Esophagus (tissue), 2 donors: ENCODE data around the gene IL2. TPM values are rescaled to one million over a fixed set of nuclear protein-coding genes. Genes with fewer than 3 reads are reported as not detected.

ENCODE experiments used
- H3K27ac ChIP-seq, 2 donors: one replicate each; pipeline ENCODE4 v1.5.1; 2013; ENCODE audit warnings: low read depth in 2 of 2, mild to moderate bottlenecking in 2 of 2, inconsistent platforms in 1 of 2, low read length in 1 of 2, moderate library complexity in 1 of 2
- H3K27me3 ChIP-seq, 2 donors: one replicate each; pipeline ENCODE4 v1.6.1; 2013; ENCODE audit warnings: low read length in 2 of 2, control low read depth in 1 of 2, mild to moderate bottlenecking in 1 of 2; ENCODE audit not compliant: insufficient read depth in 2 of 2, control insufficient read depth in 1 of 2
- H3K36me3 ChIP-seq, 2 donors: one replicate each; pipeline ENCODE4 v1.6.1; 2013; ENCODE audit warnings: low read length in 1 of 2; ENCODE audit not compliant: control insufficient read depth in 2 of 2, insufficient read depth in 2 of 2
- H3K4me1 ChIP-seq, 2 donors: one replicate each; pipeline ENCODE4 v1.6.1; 2013; ENCODE audit warnings: low read length in 1 of 2; ENCODE audit not compliant: control insufficient read depth in 2 of 2, insufficient read depth in 2 of 2
- H3K4me3 ChIP-seq, 2 donors: one replicate each; pipeline ENCODE4 v1.5.1; 2013; ENCODE audit warnings: low read length in 2 of 2, mild to moderate bottlenecking in 2 of 2, low read depth in 1 of 2, moderate library complexity in 1 of 2
- H3K9me3 ChIP-seq, 2 donors: one replicate each; pipeline ENCODE4 v1.6.1; 2013; ENCODE audit warnings: mild to moderate bottlenecking in 2 of 2, low read depth in 1 of 2, low read length in 1 of 2, moderate library complexity in 1 of 2; ENCODE audit not compliant: control insufficient read depth in 2 of 2, insufficient read depth in 1 of 2
- WGBS, 2 donors: extraction: QIAGEN DNeasy Blood & Tissue Kit; methylation state at CpG; one replicate each; pipeline ENCODE4 v1.1.7; 2013; 5-methylcytosine and 5-hydroxymethylcytosine counted together
- polyA plus RNA-seq, 2 donors: library from polyadenylated mRNA; stranded (reverse); fragments of 200-250 nt; gene quantifications; one replicate each; pipeline ENCODE4 v1.2.3, GENCODE V29; 2013
- donor health status: healthy with polysubstance abuse.
- donor health status: Bipolar disorder and iron deficiency.

IL2 gene
- polyA plus RNA-seq, 2 donors: not detected

DNA sequence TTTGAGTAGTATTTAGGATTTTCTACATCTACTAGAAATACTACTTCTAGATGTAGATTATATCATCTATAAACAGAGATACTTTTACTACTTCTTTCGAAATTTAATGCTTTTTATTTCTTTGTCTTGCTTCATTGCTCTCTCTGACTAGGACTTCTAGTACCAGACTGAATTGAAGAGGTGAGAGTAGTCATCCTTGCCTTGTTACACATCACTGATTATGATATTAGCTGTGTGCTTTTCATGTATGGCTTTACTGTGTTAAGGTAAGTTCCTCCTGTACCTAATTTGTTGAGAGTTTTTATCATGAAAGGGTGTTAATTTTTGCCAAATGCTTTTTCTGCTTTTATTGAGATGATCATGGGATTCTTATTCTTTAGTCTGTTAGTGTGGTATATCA lies 19.6 kb upstream of the IL2 start:
- WGBS, 2 donors: 60 to 61% methylated on average over 1 of the region's 1 CpG
- Histone ChIP-seq H3K9me3 (no peaks in the 10 kb centered on the region), H3K27ac (no peak overlapping the region), H3K4me3 (no peak overlapping the region), H3K36me3 (no peaks in the 10 kb centered on the region), H3K27me3 (no peaks in the 10 kb centered on the region), H3K4me1 (no peaks in the 10 kb centered on the region)

DNA sequence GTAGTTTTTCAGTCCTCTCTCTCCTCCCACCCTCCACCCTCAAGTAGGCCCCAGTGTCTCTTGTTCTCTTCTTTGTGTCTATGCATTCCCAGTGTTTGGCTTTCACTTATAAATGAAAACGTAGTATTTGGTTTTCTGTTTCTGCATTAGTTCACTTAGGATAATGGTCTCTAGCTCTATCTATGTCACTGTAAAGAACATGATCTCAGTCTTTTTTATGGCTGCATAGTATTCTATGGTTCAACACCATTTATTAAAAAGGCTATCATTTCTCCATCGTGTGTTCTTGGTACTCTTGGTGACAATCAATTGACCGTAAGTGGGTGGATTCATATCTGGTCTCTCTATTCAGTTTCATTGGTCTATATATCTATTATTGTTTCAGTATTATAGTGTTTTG lies 18.7 kb upstream of the IL2 start:
- Histone ChIP-seq H3K27ac (no peak overlapping the region), H3K27me3 (no peaks in the 10 kb centered on the region), H3K4me1 (no peaks in the 10 kb centered on the region), H3K4me3 (no peak overlapping the region), H3K36me3 (no peaks in the 10 kb centered on the region), H3K9me3 (no peaks in the 10 kb centered on the region)
- WGBS, 2 donors: 76 to 88% methylated on average over 3 of the region's 3 CpGs

DNA sequence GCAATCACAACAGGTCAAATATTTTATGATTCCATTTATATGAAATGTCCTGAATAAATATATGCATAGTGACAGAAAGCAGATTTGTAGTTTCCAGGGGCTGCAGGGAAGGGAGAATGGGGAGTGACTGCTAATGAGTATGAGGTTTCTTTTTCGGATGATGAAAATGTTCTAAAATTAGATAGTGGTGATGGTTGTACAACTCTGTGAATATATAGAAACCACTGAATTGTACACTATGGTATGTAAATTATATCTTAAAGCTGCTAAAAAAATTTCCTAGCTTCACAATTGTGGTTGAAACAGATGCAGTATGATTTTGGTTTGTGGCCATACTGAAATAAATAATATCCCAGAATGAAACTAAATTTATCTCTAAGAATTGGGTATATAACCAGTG lies 12.9 kb upstream of the IL2 start:
- no peaks in the 10 kb centered on the region for H3K36me3 ChIP-seq
- H3K9me3 ChIP-seq: no peaks in the 10 kb centered on the region
- no peaks in the 10 kb centered on the region for H3K4me1 ChIP-seq
- H3K27me3 ChIP-seq: no peaks in the 10 kb centered on the region
- no peak overlapping the region for H3K4me3 ChIP-seq
- 88 to 90% methylated on average over 1 of the region's 1 CpG for WGBS, 2 donors
- H3K27ac ChIP-seq: no peak overlapping the region

DNA sequence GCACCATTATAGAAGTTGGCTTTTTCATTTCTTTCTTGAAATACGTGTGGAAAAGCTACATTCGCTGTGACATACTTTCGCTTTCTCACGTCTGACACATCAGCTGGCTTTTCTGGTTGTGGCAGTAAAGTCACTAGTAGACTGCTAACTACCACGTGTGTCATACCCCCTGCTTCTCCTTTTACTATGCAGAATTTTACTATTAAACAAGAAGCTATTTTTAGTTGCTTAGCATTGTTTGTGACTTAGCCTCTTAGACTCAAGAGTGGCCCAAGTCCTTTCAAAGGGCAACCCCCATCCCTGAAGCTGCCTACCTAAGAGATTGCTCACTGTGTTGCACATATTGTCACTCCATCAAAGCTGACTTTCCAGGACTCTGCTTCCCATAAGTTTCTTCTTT lies 2.1 kb upstream of the IL2 start:
- no peaks in the 10 kb centered on the region for H3K36me3 ChIP-seq
- H3K9me3 ChIP-seq: no peaks in the 10 kb centered on the region
- peak overlapping the region in 1 of 2 donors; percentile 33 for H3K4me3 ChIP-seq
- 32 to 46% methylated on average over 5 of the region's 5 CpGs for WGBS, 2 donors
- H3K4me1 ChIP-seq: no peaks in the 10 kb centered on the region
- no peaks in the 10 kb centered on the region for H3K27me3 ChIP-seq
- no peak overlapping the region for H3K27ac ChIP-seq

DNA sequence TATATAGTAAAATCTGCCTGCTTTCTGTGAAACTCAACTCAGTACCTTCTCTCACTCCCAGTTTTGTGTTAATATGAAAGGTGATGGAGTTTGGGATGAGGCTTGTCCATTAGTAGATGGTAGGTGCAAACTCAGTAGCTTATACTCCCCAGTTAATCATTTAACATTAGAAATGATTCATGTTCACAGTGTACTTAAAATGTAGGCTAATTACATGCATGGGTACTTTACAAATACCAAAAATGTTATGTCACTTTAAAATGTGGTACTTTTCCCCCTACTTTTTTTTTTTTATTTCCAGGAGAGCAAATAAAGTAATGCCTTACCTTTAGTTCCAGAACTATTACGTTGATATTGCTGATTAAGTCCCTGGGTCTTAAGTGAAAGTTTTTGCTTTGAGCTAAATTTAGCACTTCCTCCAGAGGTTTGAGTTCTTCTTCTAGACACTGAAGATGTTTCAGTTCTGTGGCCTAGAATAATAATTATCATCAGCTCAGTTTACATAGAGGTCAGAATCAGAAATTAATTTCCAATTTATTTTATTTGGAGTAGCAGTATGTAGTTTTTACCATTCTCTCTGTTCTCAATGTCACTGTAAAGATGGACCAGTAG lies 3.0 kb downstream of the IL2 start:
- WGBS, 2 donors: 28 to 30% methylated on average over 1 of the region's 1 CpG
- Histone ChIP-seq H3K27ac (no peak overlapping the region), H3K4me3 (no peak overlapping the region)

DNA sequence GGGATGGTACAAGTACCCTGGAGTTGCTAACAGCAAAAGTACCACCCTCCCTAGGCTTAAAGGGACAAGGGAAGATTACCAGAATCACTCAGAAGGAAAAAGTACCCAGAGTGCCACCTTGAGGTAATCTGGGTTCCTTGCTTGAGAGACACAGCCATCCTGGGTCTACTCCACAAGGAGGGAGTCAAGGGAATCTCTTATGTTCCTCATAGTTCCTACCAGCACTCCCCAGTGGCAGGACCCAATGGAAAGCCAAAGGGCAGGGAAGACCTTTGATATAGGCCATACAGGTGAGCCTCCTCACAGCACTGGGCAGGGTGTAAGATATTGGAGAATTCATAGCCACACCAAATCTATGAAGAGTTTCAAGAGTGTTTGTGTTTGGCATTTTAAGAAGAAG lies 5.7 kb downstream of the IL2 start:
- H3K36me3 ChIP-seq: no peaks in the 10 kb centered on the region

More for the DNA sequence above, 3.0 kb downstream of the IL2 start:
- H3K36me3 ChIP-seq: no peaks in the 10 kb centered on the region
- no peaks in the 10 kb centered on the region for H3K9me3 ChIP-seq
- no peaks in the 10 kb centered on the region for H3K4me1 ChIP-seq
- H3K27me3 ChIP-seq: no peaks in the 10 kb centered on the region

DNA sequence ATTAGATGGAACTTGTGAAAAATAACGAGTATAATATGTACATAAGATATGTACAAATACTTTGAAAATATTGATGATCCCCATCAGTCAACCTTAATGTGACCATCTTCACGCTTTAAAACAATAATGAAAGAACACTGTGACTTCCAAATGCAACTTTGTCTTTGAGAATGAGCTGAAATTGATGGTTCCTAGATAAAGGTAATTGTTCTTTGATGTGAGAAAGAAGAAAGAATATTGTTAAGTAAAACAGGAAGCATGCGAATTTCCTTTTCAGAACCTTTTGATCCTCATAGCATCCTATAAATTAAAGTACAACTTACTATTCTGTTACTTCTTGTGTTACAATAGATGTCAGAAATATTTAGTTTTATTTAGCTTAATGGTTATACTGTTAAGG lies 22.2 kb downstream of the IL2 start:
- Histone ChIP-seq H3K9me3 (no peaks in the 10 kb centered on the region), H3K4me3 (no peak overlapping the region), H3K4me1 (no peaks in the 10 kb centered on the region), H3K27ac (no peak overlapping the region), H3K36me3 (no peaks in the 10 kb centered on the region), H3K27me3 (no peaks in the 10 kb centered on the region)
- WGBS, 2 donors: 64 to 70% methylated on average over 3 of the region's 3 CpGs

More for the DNA sequence above, 5.7 kb downstream of the IL2 start:
- Histone ChIP-seq H3K9me3 (no peaks in the 10 kb centered on the region), H3K4me3 (no peak overlapping the region), H3K4me1 (no peaks in the 10 kb centered on the region), H3K27me3 (no peaks in the 10 kb centered on the region), H3K27ac (no peak overlapping the region)

DNA sequence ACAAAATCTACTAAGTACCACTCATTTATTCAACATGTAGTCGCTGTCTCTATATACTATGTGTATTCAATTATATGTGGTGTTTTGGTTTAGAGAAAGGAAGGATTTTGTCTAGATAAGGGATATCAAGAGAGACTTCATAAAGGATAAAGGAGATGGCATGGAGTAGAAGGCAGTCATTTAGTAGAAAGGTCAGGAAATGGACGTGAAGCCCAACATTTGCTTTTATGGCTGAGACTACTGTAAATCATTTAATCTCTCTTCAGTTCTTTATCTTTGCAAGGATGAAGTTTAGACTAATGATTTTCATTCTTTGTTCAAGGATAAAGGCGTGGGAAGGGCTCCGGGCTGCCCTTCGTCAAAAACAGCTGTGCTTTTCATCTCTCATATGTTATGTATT lies 25.2 kb downstream of the IL2 start:
- no peaks in the 10 kb centered on the region for H3K9me3 ChIP-seq
- no peaks in the 10 kb centered on the region for H3K36me3 ChIP-seq
- H3K27ac ChIP-seq: no peak overlapping the region
- H3K27me3 ChIP-seq: no peaks in the 10 kb centered on the region
- no peaks in the 10 kb centered on the region for H3K4me1 ChIP-seq
- H3K4me3 ChIP-seq: no peak overlapping the region
- 36 to 39% methylated on average over 5 of the region's 5 CpGs for WGBS, 2 donors

DNA sequence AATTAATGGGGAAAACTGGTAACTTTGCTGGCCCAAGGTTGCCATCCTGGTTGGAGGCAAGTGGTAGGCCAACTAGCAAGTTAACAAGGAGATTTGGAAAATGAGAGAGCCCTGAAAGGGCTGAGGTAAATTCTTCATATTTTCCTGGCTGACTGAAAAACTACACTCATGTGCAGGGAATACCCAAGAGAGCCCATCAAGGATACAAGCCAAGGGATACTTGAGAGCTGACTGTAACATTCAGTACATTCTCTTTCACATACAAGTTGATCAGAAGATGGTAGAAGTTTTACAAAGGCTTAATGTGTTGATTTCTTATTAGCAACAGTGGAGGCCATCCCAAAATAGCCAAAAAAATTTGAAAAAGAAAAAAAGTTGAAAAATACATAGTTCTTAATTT lies 33.3 kb downstream of the IL2 start:
- H3K27ac ChIP-seq: no peak overlapping the region
- no peaks in the 10 kb centered on the region for H3K27me3 ChIP-seq
- H3K4me1 ChIP-seq: no peaks in the 10 kb centered on the region
- H3K36me3 ChIP-seq: no peaks in the 10 kb centered on the region
- H3K4me3 ChIP-seq: no peak overlapping the region
- H3K9me3 ChIP-seq: no peaks in the 10 kb centered on the region

DNA sequence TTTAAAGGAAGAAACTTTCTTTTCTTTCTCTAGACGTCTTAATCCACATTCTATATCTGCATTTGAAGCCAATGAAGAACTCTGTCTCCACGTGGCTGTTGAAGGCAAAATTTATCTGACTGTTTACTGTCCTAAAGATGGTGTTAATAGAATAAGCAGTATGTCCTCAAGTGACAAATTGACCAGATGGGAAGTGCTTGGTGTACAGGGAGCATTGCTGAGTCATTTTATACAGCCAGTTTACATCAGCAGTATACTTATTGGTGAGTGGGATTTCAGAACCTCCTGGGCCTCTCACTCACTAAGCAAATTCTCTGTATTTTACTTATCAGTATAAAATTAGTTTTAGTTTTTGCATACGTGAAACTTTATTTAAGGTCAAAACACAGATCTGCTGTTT lies 44.0 kb downstream of the IL2 start:
- Histone ChIP-seq H3K9me3 (no peaks in the 10 kb centered on the region), H3K4me1 (no peaks in the 10 kb centered on the region), H3K4me3 (no peak overlapping the region), H3K36me3 (no peaks in the 10 kb centered on the region), H3K27me3 (no peaks in the 10 kb centered on the region), H3K27ac (no peak overlapping the region)
- 32 to 39% methylated on average over 3 of the region's 3 CpGs for WGBS, 2 donors
